Hepatocyte (in vitro differentiated cells): ENCODE measurements around the gene GTF2F2. TPM values are rescaled to one million over a fixed set of nuclear protein-coding genes. Genes with fewer than 3 reads are reported as not detected.

Source experiments
- DNase-seq: peaks from one replicate; pipeline ENCODE4 v3.0.0-alpha.2; 2016; ENCODE audit warnings: low spot score
- H2AFZ ChIP-seq: fragments of 200-600 bp; sonication (generic); 2 replicates; pipeline ENCODE4 v1.6.0; 2016; ENCODE audit warnings: antibody characterized with exemption, mild to moderate bottlenecking
- H3K27ac ChIP-seq: fragments of 200-600 bp; sonication (generic); 2 replicates; pipeline ENCODE4 v1.5.1; 2016; ENCODE audit warnings: mild to moderate bottlenecking
- H3K27me3 ChIP-seq: fragments of 200-600 bp; sonication (generic); 2 replicates; pipeline ENCODE4 v1.6.1; 2016
- H3K36me3 ChIP-seq: fragments of 200-600 bp; sonication (generic); replicated peaks from 2 replicates; pipeline ENCODE4 v1.5.1; 2016; ENCODE audit warnings: low read depth; ENCODE audit not compliant: insufficient read depth
- H3K4me1 ChIP-seq: fragments of 200-600 bp; sonication (generic); 2 replicates; pipeline ENCODE4 v1.5.1; 2016; ENCODE audit warnings: mild to moderate bottlenecking, moderate library complexity; ENCODE audit not compliant: insufficient read depth
- H3K4me2 ChIP-seq: fragments of 200-600 bp; sonication (generic); 2 replicates; pipeline ENCODE4 v1.6.0; 2016
- H3K4me3 ChIP-seq: fragments of 200-600 bp; sonication (generic); 2 replicates; pipeline ENCODE4 v1.5.1; 2016; ENCODE audit warnings: mild to moderate bottlenecking
- H3K79me2 ChIP-seq: fragments of 200-600 bp; sonication (generic); 2 replicates; pipeline ENCODE4 v1.6.0; 2017; ENCODE audit warnings: mild to moderate bottlenecking
- H3K9me2 ChIP-seq: fragments of 200-600 bp; sonication (generic); replicated peaks from 2 replicates; pipeline ENCODE4 v1.6.0; 2017; ENCODE audit warnings: mild to moderate bottlenecking; ENCODE audit not compliant: insufficient read depth
- H3K9me3 ChIP-seq: fragments of 200-600 bp; sonication (generic); 2 replicates; pipeline ENCODE4 v1.5.1; 2016; ENCODE audit warnings: low read depth, mild to moderate bottlenecking
- H4K20me1 ChIP-seq: fragments of 200-600 bp; sonication (generic); 2 replicates; pipeline ENCODE4 v1.6.0; 2016; ENCODE audit warnings: mild to moderate bottlenecking; ENCODE audit not compliant: insufficient read depth, poor library complexity, severe bottlenecking
- EZH2 ChIP-seq: fragments of 200-600 bp; sonication (generic); IDR thresholded peaks from 2 replicates; pipeline ENCODE4 v1.6.1; 2016; ENCODE audit warnings: antibody characterized with exemption, mild to moderate bottlenecking, borderline replicate concordance
- EZH2phosphoT487 ChIP-seq: fragments of 200-600 bp; sonication (generic); IDR thresholded peaks from one replicate; pipeline ENCODE4 v1.6.1; 2018; ENCODE audit warnings: antibody characterized with exemption, mild to moderate bottlenecking, low read depth, moderate library complexity; ENCODE audit not compliant: unreplicated experiment, severe bottlenecking
- WGBS: methylation state at CpG from one replicate; pipeline ENCODE4 v1.1.6; 2016; ENCODE audit warnings: low lambda C conversion rate; ENCODE audit errors: missing lambda C conversion rate; 5-methylcytosine and 5-hydroxymethylcytosine counted together
- polyA plus RNA-seq: library from polyadenylated mRNA; unstranded; fragments of >200 nt; fragmentation: Nextera tagmentation; extraction: Ambion mirVana; gene quantifications from 2 replicates; pipeline ENCODE4 v1.2.1, GENCODE V29; 2016
- total RNA-seq: library from RNA; depleted of rRNA; stranded (reverse); fragments of >200 nt; gene quantifications from 2 replicates; pipeline ENCODE4 v1.2.3, GENCODE V29; 2014
- TF ChIP-seq, protein P1 (sequence below): fragments of 200-600 bp; sonication (generic); IDR thresholded peaks from 2 replicates; pipeline ENCODE4 v1.5.1; 2016; ENCODE audit warnings: antibody characterized with exemption, mild to moderate bottlenecking; ENCODE audit not compliant: poor library complexity

The GTF2F2 gene
- total and polyA plus RNA-seq, 2 experiments from 2014 or later, result 25.7 to 26.7 TPM

- Histone ChIP-seq H3K4me2 (no peak overlapping the region), H3K9me2 (no peaks in the 10 kb centered on the region), H3K27ac (no peak overlapping the region), H3K9me3 (no peaks in the 10 kb centered on the region), H4K20me1 (no peaks in the 10 kb centered on the region), H3K4me1 (no peaks in the 10 kb centered on the region), H3K36me3 (no peaks in the 10 kb centered on the region), H3K4me3 (no peak overlapping the region), H2AFZ (no peak overlapping the region), H3K27me3 (no peaks in the 10 kb centered on the region), H3K79me2 (no peaks in the 10 kb centered on the region)
- 70% methylated on average over 9 of the region's 9 CpGs for WGBS
- DNase-seq, result no peak
- TF ChIP-seq, protein P1, sequence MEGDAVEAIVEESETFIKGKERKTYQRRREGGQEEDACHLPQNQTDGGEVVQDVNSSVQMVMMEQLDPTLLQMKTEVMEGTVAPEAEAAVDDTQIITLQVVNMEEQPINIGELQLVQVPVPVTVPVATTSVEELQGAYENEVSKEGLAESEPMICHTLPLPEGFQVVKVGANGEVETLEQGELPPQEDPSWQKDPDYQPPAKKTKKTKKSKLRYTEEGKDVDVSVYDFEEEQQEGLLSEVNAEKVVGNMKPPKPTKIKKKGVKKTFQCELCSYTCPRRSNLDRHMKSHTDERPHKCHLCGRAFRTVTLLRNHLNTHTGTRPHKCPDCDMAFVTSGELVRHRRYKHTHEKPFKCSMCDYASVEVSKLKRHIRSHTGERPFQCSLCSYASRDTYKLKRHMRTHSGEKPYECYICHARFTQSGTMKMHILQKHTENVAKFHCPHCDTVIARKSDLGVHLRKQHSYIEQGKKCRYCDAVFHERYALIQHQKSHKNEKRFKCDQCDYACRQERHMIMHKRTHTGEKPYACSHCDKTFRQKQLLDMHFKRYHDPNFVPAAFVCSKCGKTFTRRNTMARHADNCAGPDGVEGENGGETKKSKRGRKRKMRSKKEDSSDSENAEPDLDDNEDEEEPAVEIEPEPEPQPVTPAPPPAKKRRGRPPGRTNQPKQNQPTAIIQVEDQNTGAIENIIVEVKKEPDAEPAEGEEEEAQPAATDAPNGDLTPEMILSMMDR, result no peak
- TF ChIP-seq EZH2 (no peak), EZH2phosphoT487 (no peak)
These were observed 180.1 kb downstream of the GTF2F2 start for GRCh38 chr13:45300190-45300985.

GRCh38 chr13:45301263-45301662 is 181.0 kb downstream of the GTF2F2 start:
- Histone ChIP-seq H3K4me1 (no peaks in the 10 kb centered on the region), H3K9me2 (no peaks in the 10 kb centered on the region), H4K20me1 (no peaks in the 10 kb centered on the region), H3K4me2 (no peak overlapping the region), H3K9me3 (no peaks in the 10 kb centered on the region), H2AFZ (no peak overlapping the region), H3K27me3 (no peaks in the 10 kb centered on the region), H3K36me3 (no peaks in the 10 kb centered on the region), H3K79me2 (no peaks in the 10 kb centered on the region), H3K4me3 (no peak overlapping the region), H3K27ac (no peak overlapping the region)
- TF ChIP-seq, protein P1, result no peak
- TF ChIP-seq EZH2phosphoT487 (no peak), EZH2 (no peak)
- DNase-seq, result no peak
- 75% methylated on average over 11 of the region's 11 CpGs for WGBS

GRCh38 chr13:45302507-45302906 is 182.2 kb downstream of the GTF2F2 start:
- no peaks in the 10 kb centered on the region for H3K36me3 ChIP-seq
- no peak overlapping the region for H3K4me3 ChIP-seq
- H3K27me3 ChIP-seq, result no peaks in the 10 kb centered on the region
- H3K9me3 ChIP-seq, result no peaks in the 10 kb centered on the region
- H3K9me2 ChIP-seq, result no peaks in the 10 kb centered on the region
- no peak overlapping the region for H3K27ac ChIP-seq
- DNase-seq, result no peak
- no peak overlapping the region for H3K4me2 ChIP-seq
- H3K4me1 ChIP-seq, result no peaks in the 10 kb centered on the region
- H4K20me1 ChIP-seq, result no peaks in the 10 kb centered on the region
- WGBS, result 30% methylated on average over 3 of the region's 3 CpGs
- no peak overlapping the region for H2AFZ ChIP-seq
- no peaks in the 10 kb centered on the region for H3K79me2 ChIP-seq
- no peak for TF ChIP-seq EZH2
- no peak for TF ChIP-seq EZH2phosphoT487
- TF ChIP-seq, protein P1, result no peak
